H1 (cell line): ENCODE results near the gene JADE3. TPM values are rescaled to one million over a fixed set of nuclear protein-coding genes. Genes with fewer than 3 reads are reported as not detected.

Experiments
- CTCF ChIA-PET: fragments of 300-600 bp; sonication (Branson Sonifier 250); formaldehyde crosslinking; loops from one replicate; lab custom pipeline; 2021; ENCODE audit not compliant: partially characterized antibody; lab: Charles Lee
- POLR2A ChIA-PET: fragments of 300-600 bp; sonication (Branson Sonifier 250); formaldehyde crosslinking; loops from one replicate; lab custom pipeline; 2021; ENCODE audit warnings: inconsistent platforms; ENCODE audit not compliant: partially characterized antibody; lab: Charles Lee
- DNase-seq, 2 experiments: peaks; one replicate each; pipeline versions ENCODE4 v3.0.0 to v3.0.0-alpha.2; 2010 to 2022; ENCODE audit warnings: low spot score in 2 of 2, low read depth in 1 of 2, mixed read lengths in 1 of 2
- FAIRE-seq: peaks from 2 replicates; lab custom pipeline; 2011; peaks lifted over from hg19 to GRCh38; lab: Jason Lieb, UNC
- H2AFZ ChIP-seq: 2 replicates; pipeline ENCODE4 v1.8.1; 2012; ENCODE audit warnings: low read length, inconsistent platforms
- H2AK5ac ChIP-seq: 2 replicates; pipeline ENCODE4 v1.6.1; 2013; ENCODE audit warnings: low read depth, low read length
- H2BK120ac ChIP-seq: replicated peaks from 2 replicates; pipeline ENCODE3; 2013; ENCODE audit warnings: low read depth, low read length, inconsistent platforms
- H2BK12ac ChIP-seq: 2 replicates; pipeline ENCODE4 v1.6.1; 2013; ENCODE audit warnings: low read depth, low read length
- H2BK15ac ChIP-seq: 2 replicates; pipeline ENCODE4 v1.6.1; 2013; ENCODE audit warnings: low read length
- H2BK20ac ChIP-seq: 2 replicates; pipeline ENCODE4 v1.6.1; 2013; ENCODE audit warnings: low read length
- H2BK5ac ChIP-seq: 2 replicates; pipeline ENCODE4 v1.6.1; 2013; ENCODE audit warnings: low read depth, low read length
- H3K14ac ChIP-seq: 2 replicates; pipeline ENCODE4 v1.6.1; 2013; ENCODE audit warnings: inconsistent platforms; ENCODE audit not compliant: insufficient read length
- H3K18ac ChIP-seq: 2 replicates; pipeline ENCODE4 v1.6.1; 2013; ENCODE audit warnings: low read length; ENCODE audit errors: extremely low read depth
- H3K23ac ChIP-seq: 2 replicates; pipeline ENCODE4 v1.6.1; 2013; ENCODE audit warnings: inconsistent platforms; ENCODE audit not compliant: insufficient read length
- H3K23me2 ChIP-seq: 2 replicates; pipeline ENCODE4 v1.6.1; 2013; ENCODE audit warnings: low read depth, low read length
- H3K27ac ChIP-seq: 2 replicates; pipeline ENCODE4 v1.6.1; 2011; ENCODE audit warnings: low read depth, low read length, inconsistent platforms
- H3K27me3 ChIP-seq, 4 experiments: replicated peaks in 1 of 4; 1 replicate in 1 of 4; 2 replicates in 3 of 4; pipeline versions ENCODE4 v1.6.1 to v1.8.1; 2011 to 2013; ENCODE audit warnings: low read length in 3 of 4, mild to moderate bottlenecking in 3 of 4, inconsistent platforms in 2 of 4, mixed read lengths in 2 of 4, moderate library complexity in 1 of 4; ENCODE audit not compliant: control insufficient read depth in 3 of 4, insufficient read depth in 3 of 4; ENCODE audit errors: extremely low read depth in 1 of 4
- H3K36me3 ChIP-seq, 4 experiments: 2 replicates each; pipeline versions ENCODE4 v1.6.1 to v1.8.1; 2011 to 2013; ENCODE audit warnings: mild to moderate bottlenecking in 4 of 4, low read length in 3 of 4, moderate library complexity in 2 of 4, control low read depth in 1 of 4, inconsistent platforms in 1 of 4; ENCODE audit not compliant: insufficient read depth in 4 of 4, control insufficient read depth in 2 of 4
- H3K4ac ChIP-seq: replicated peaks from 2 replicates; pipeline ENCODE3; 2013; ENCODE audit warnings: low read length, low read depth, mixed read lengths, inconsistent platforms; ENCODE audit not compliant: insufficient read length
- H3K4me1 ChIP-seq, 4 experiments: replicated peaks in 1 of 4; 1 replicate in 1 of 4; 2 replicates in 3 of 4; pipeline versions ENCODE4 v1.6.1 to v1.8.1; 2011 to 2013; ENCODE audit warnings: low read length in 3 of 4, inconsistent platforms in 2 of 4, mixed read lengths in 1 of 4; ENCODE audit not compliant: insufficient read depth in 4 of 4, control insufficient read depth in 3 of 4
- H3K4me2 ChIP-seq, 2 experiments: 2 replicates each; pipeline versions ENCODE4 v1.6.1 to v1.8.1; 2011 to 2013; ENCODE audit warnings: low read depth in 2 of 2, low read length in 2 of 2, control low read depth in 1 of 2, inconsistent platforms in 1 of 2, mild to moderate bottlenecking in 1 of 2; ENCODE audit not compliant: insufficient read depth in 1 of 2
- H3K4me3 ChIP-seq, 4 experiments: fragments of 200-600, 300-600 bp in 1 of 4; sonication (generic), shearing (Covaris generic), sonication (Bioruptor Twin) in 1 of 4; 2 replicates each; pipeline versions ENCODE4 v1.5.1 to v1.8.1; 2011 to 2016; ENCODE audit warnings: low read length in 4 of 4, low read depth in 3 of 4, control low read depth in 2 of 4, inconsistent platforms in 2 of 4, mild to moderate bottlenecking in 2 of 4, mixed read lengths in 1 of 4, moderate library complexity in 1 of 4; ENCODE audit not compliant: insufficient read depth in 2 of 4; ENCODE audit errors: extremely low read depth in 1 of 4
- H3K56ac ChIP-seq: replicated peaks from 2 replicates; pipeline ENCODE3; 2013; ENCODE audit warnings: low read depth, mild to moderate bottlenecking, mixed read lengths, low read length, inconsistent platforms; ENCODE audit not compliant: insufficient read length
- H3K79me1 ChIP-seq: 2 replicates; pipeline ENCODE4 v1.6.1; 2013; ENCODE audit warnings: low read depth, low read length, control low read depth
- H3K79me2 ChIP-seq, 2 experiments: 2 replicates each; pipeline versions ENCODE4 v1.6.1 to v1.8.1; 2012 to 2013; ENCODE audit warnings: low read length in 2 of 2, mild to moderate bottlenecking in 2 of 2, inconsistent platforms in 1 of 2; ENCODE audit not compliant: insufficient read depth in 2 of 2, control insufficient read depth in 1 of 2
- H3K9ac ChIP-seq, 4 experiments: replicated peaks in 1 of 4; 1 replicate in 1 of 4; 2 replicates in 3 of 4; pipeline versions ENCODE4 v1.6.1 to v1.8.1; 2011 to 2013; ENCODE audit warnings: low read depth in 3 of 4, low read length in 3 of 4, control low read depth in 2 of 4, mild to moderate bottlenecking in 2 of 4, moderate library complexity in 2 of 4, inconsistent platforms in 1 of 4; ENCODE audit errors: extremely low read depth in 1 of 4
- H3K9me3 ChIP-seq, 2 experiments: 2 replicates each; pipeline versions ENCODE4 v1.6.1 to v1.8.1; 2012 to 2013; ENCODE audit warnings: mild to moderate bottlenecking in 2 of 2, moderate library complexity in 2 of 2, control low read depth in 1 of 2, inconsistent platforms in 1 of 2, low read depth in 1 of 2, low read length in 1 of 2, mixed read lengths in 1 of 2; ENCODE audit not compliant: insufficient read depth in 2 of 2
- H4K20me1 ChIP-seq, 2 experiments: replicated peaks in 1 of 2; 2 replicates each; pipeline versions ENCODE3 to v1.8.1; 2011 to 2013; ENCODE audit warnings: inconsistent platforms in 2 of 2, low read length in 2 of 2, mild to moderate bottlenecking in 1 of 2; ENCODE audit not compliant: insufficient read depth in 2 of 2, control insufficient read depth in 1 of 2
- H4K5ac ChIP-seq: 2 replicates; pipeline ENCODE4 v1.6.1; 2013; ENCODE audit warnings: low read length, low read depth, mixed read lengths, inconsistent platforms; ENCODE audit not compliant: insufficient read length
- H4K8ac ChIP-seq: 2 replicates; pipeline ENCODE4 v1.8.0; 2013; ENCODE audit warnings: mild to moderate bottlenecking, moderate library complexity, low read length, inconsistent platforms; ENCODE audit not compliant: insufficient read depth; ENCODE audit errors: extremely low read depth
- H4K91ac ChIP-seq: replicated peaks from 2 replicates; pipeline ENCODE3; 2013; ENCODE audit warnings: low read length, mixed read lengths, inconsistent platforms; ENCODE audit not compliant: insufficient read length
- SP2 ChIP-seq: IDR thresholded peaks from 2 replicates; pipeline ENCODE4 v1.6.1; 2012; ENCODE audit warnings: mild to moderate bottlenecking, low read length, inconsistent platforms
- WGBS, 2 experiments: shearing (Covaris generic) in 1 of 2; methylation state at CpG; one replicate each; pipeline versions ENCODE4 v1.1.6 to v1.1.7; 2013 to 2015; ENCODE audit warnings: low lambda C conversion rate in 2 of 2, mixed read lengths in 2 of 2, inconsistent platforms in 1 of 2, low coverage in 1 of 2, missing lambda C conversion rate in 1 of 2; ENCODE audit not compliant: insufficient replicate concordance in 2 of 2, insufficient coverage in 1 of 2, insufficient read length in 1 of 2; ENCODE audit errors: extremely low coverage in 1 of 2, missing lambda C conversion rate in 1 of 2; 5-methylcytosine and 5-hydroxymethylcytosine counted together
- polyA plus RNA-seq, 7 experiments: library from polyadenylated mRNA; depleted of rRNA in 3 of 7; stranded (reverse) in 5 of 7; unstranded in 2 of 7; fragments of >200 nt in 5 of 7; fragments of 200-250 nt in 2 of 7; gene quantifications; 1 replicate in 5 of 7; 2 replicates in 1 of 7; 4 replicates in 1 of 7; pipeline versions ENCODE4 v1.2.1 to v1.2.3, GENCODE V29; 2011 to 2013; ENCODE audit warnings: missing spikeins in 2 of 7, mixed read lengths in 2 of 7
- total RNA-seq: library from RNA; stranded (reverse); fragmentation: NEBNext Ultra II Directional; extraction: Animal tissue kit (Norgen Biotek cat#: 25700); gene quantifications from 2 replicates; pipeline ENCODE4 v1.2.1, GENCODE V29; 2021

The JADE3 gene
- total and polyA plus RNA-seq, 2 of the 8 experiments (the other 6 are each of a cell fraction or from before 2014, with no cell fraction given): 6.9 to 21.5 TPM

- CTCF ChIA-PET: interaction anchor here (0.9 kb wide), 1 partner anchor 39 kb away, joined by 3 read pairs; no protein-coding TSS in a partner anchor
- Histone ChIP-seq H3K14ac (no peak overlapping the region), H3K4me3 (no peak overlapping the region), H2BK5ac (no peak overlapping the region), H4K20me1 (no peaks in the 10 kb centered on the region), H2BK20ac (no peak overlapping the region), H2BK120ac (no peak overlapping the region), H3K23ac (no peak overlapping the region), H3K9ac (no peak overlapping the region), H3K27me3 (no peaks in the 10 kb centered on the region), H3K56ac (no peak overlapping the region), H3K9me3 (no peaks in the 10 kb centered on the region), H3K79me1 (no peaks in the 10 kb centered on the region), H4K8ac (no peak overlapping the region), H2BK12ac (no peak overlapping the region), H2BK15ac (no peak overlapping the region), H3K23me2 (no peaks in the 10 kb centered on the region), H2AK5ac (no peak overlapping the region), H2AFZ (no peak overlapping the region), H3K18ac (no peak overlapping the region), H3K4me2 (no peak overlapping the region), H3K36me3 (no peaks in the 10 kb centered on the region), H3K79me2 (peaks cover 0 to 68% of the 10 kb centered on the region in 2 experiments; a peak in 2 of 4 replicates), H3K27ac (no peak overlapping the region), H3K4me1 (no peaks in the 10 kb centered on the region), H4K91ac (no peak overlapping the region), H4K5ac (no peak overlapping the region), H3K4ac (no peak overlapping the region)
- POLR2A ChIA-PET: no interaction called here
- no peak for FAIRE-seq
- 95% methylated on average over 6 of the region's 7 CpGs; no CpG with 5 or more reads in 1 of the 2 experiments for WGBS, 2 experiments
- no peak for DNase-seq
- TF ChIP-seq SP2: no peak
These were observed 26.4 kb downstream of the JADE3 start for GRCh38 chrX:46938589-46938988.
